HepG2 (cell line): ENCODE measurements around the gene GAREM2. TPM values are rescaled to one million over a fixed set of nuclear protein-coding genes. Genes with fewer than 3 reads are reported as not detected.

ENCODE experiments used
- ATAC-seq: fragments of 200-7000 bp; cut with Tn5 transposase; 3 replicates; pipeline ENCODE4 v1.9.1; 2020; ENCODE audit warnings: mild to moderate bottlenecking, moderate library complexity
- BruUV-seq: library from RNA; stranded (reverse); fragments of 400-500 nt; replicated peaks from 2 replicates; lab custom pipeline; 2021; lab: Mats Ljungman, UMichigan
- CTCF ChIA-PET: fragments of 300-600 bp; formaldehyde crosslinking; extraction: SDS; loops from one replicate; lab custom pipeline; 2021; ENCODE audit warnings: low total read pairs, inconsistent platforms, low intra/inter-chr PET ratio; lab: Yijun Ruan, JAX
- POLR2A ChIA-PET: fragments of 350-600 bp; sonication (Branson Sonifier 250); formaldehyde crosslinking; loops from one replicate; lab custom pipeline; 2020; ENCODE audit warnings: antibody characterized with exemption, inconsistent platforms; lab: Yijun Ruan, JAX
- DNase-seq: peaks from one replicate; pipeline ENCODE4 v3.0.0-alpha.2; 2015; ENCODE audit warnings: low spot score
- FAIRE-seq: peaks from 3 replicates; lab custom pipeline; 2011; peaks lifted over from hg19 to GRCh38; lab: Jason Lieb, UNC
- H2AFZ ChIP-seq: one replicate; pipeline ENCODE4 v1.6.1; 2011; ENCODE audit warnings: low read length, inconsistent platforms
- H3K27ac ChIP-seq: fragments of 300-600 bp; 3 replicates; pipeline ENCODE4 v1.8.0; 2011; ENCODE audit warnings: mixed run types, mild to moderate bottlenecking, mixed read lengths, low read length, inconsistent platforms; ENCODE audit not compliant: insufficient read depth; ENCODE audit errors: extremely low read length
- H3K27me3 ChIP-seq, 2 experiments: fragments of 200-600 bp in 1 of 2; 2 replicates in 1 of 2; 3 replicates in 1 of 2; pipeline versions ENCODE4 v1.6.0 to v1.8.0; 2011; ENCODE audit warnings: low read length in 2 of 2, mild to moderate bottlenecking in 2 of 2, moderate library complexity in 2 of 2, inconsistent platforms in 1 of 2; ENCODE audit not compliant: insufficient read depth in 2 of 2, control insufficient read depth in 1 of 2
- H3K36me3 ChIP-seq, 2 experiments: fragments of 200-600 bp in 1 of 2; replicated peaks in 1 of 2; 2 replicates in 1 of 2; 3 replicates in 1 of 2; pipeline versions ENCODE4 v1.5.1 to v1.8.0; 2011; ENCODE audit warnings: low read length in 2 of 2, inconsistent platforms in 1 of 2; ENCODE audit not compliant: insufficient read depth in 2 of 2, control insufficient read depth in 1 of 2
- H3K4me1 ChIP-seq: 2 replicates; pipeline ENCODE4 v1.5.1; 2012; ENCODE audit warnings: low read length, inconsistent platforms; ENCODE audit not compliant: insufficient read depth
- H3K4me2 ChIP-seq: 2 replicates; pipeline ENCODE4 v1.6.0; 2011; ENCODE audit warnings: low read depth, low read length, inconsistent platforms
- H3K4me3 ChIP-seq, 3 experiments: fragments of 200-600 bp in 1 of 3; sonication (generic), shearing (Covaris generic) in 1 of 3; replicated peaks in 1 of 3; 2 replicates each; pipeline ENCODE4 v1.5.1; 2011 to 2016; ENCODE audit warnings: low read length in 3 of 3, inconsistent platforms in 2 of 3, low read depth in 2 of 3, mild to moderate bottlenecking in 2 of 3, control low read depth in 1 of 3, mixed read lengths in 1 of 3; ENCODE audit not compliant: insufficient read depth in 1 of 3
- H3K79me2 ChIP-seq: one replicate; pipeline ENCODE4 v1.6.1; 2011; ENCODE audit warnings: low read length, inconsistent platforms; ENCODE audit not compliant: insufficient read depth
- H3K9ac ChIP-seq: 2 replicates; pipeline ENCODE4 v1.6.0; 2011; ENCODE audit warnings: mild to moderate bottlenecking, low read depth, low read length, inconsistent platforms; ENCODE audit not compliant: insufficient read depth
- H3K9me3 ChIP-seq: 2 replicates; pipeline ENCODE4 v1.5.1; 2012; ENCODE audit warnings: mild to moderate bottlenecking, low read length
- H4K20me1 ChIP-seq: 2 replicates; pipeline ENCODE4 v1.6.0; 2011; ENCODE audit warnings: inconsistent platforms, mild to moderate bottlenecking, low read length, moderate library complexity; ENCODE audit not compliant: insufficient read depth
- RFX5 ChIP-seq: IDR thresholded peaks from 2 replicates; pipeline ENCODE4 v1.6.1; 2011; ENCODE audit warnings: low read depth, low read length, improper control_type of control experiment
- SIX1 ChIP-seq: sonication (generic); formaldehyde crosslinking; IDR thresholded peaks from 2 replicates; pipeline ENCODE4 v1.4.0; 2020; ENCODE audit warnings: missing genetic modification reagents, borderline replicate concordance
- ZNF670 ChIP-seq: sonication (generic); formaldehyde crosslinking; IDR thresholded peaks from 2 replicates; pipeline ENCODE4 v1.8.0; 2022; ENCODE audit warnings: mild to moderate bottlenecking, missing genetic modification reagents, borderline replicate concordance
- ZNF839 ChIP-seq: sonication (generic); formaldehyde crosslinking; IDR thresholded peaks from 2 replicates; pipeline ENCODE4 v1.4.0; 2020; ENCODE audit warnings: missing genetic modification reagents, mild to moderate bottlenecking, borderline replicate concordance
- WGBS: methylation state at CpG from one replicate; pipeline ENCODE4 v1.1.6; 2017; ENCODE audit warnings: low lambda C conversion rate; 5-methylcytosine and 5-hydroxymethylcytosine counted together
- in situ Hi-C: cut with HindIII; loops from 2 replicates; pipeline ENCODE4 v1.10.0; 2017; ENCODE audit warnings: low pct_unique_long_range_greater_than_20kb; ENCODE audit not compliant: extremely low pct_ligation_motif_present
- intact Hi-C: fragments of 100-400 bp; cut with micrococcal nuclease; formaldehyde crosslinking; loops from one replicate; pipeline ENCODE4 v1.10.0; 2022; ENCODE audit not compliant: unreplicated experiment
- polyA plus RNA-seq, 8 experiments: library from polyadenylated mRNA; depleted of rRNA in 3 of 8; stranded (reverse) in 7 of 8; unstranded in 1 of 8; fragments of >200 nt; fragmentation: Illumina TruSeq in 4 of 8; extraction: Trizol in 4 of 8; gene quantifications; 2 replicates each; pipeline versions ENCODE4 v1.2.1 to v1.2.3, GENCODE V29; 2011 to 2016; ENCODE audit warnings: low read depth in 4 of 8, missing spikeins in 1 of 8, mixed read lengths in 1 of 8; ENCODE audit not compliant: insufficient read depth in 1 of 8
- total RNA-seq, 5 experiments: library from RNA; depleted of rRNA; stranded (reverse); fragments of >200 nt; fragmentation: Illumina TruSeq; extraction: Trizol; gene quantifications; 2 replicates each; pipeline ENCODE4 v1.2.3, GENCODE V29; 2016; ENCODE audit warnings: low read depth in 1 of 5

GAREM2 gene
- total and polyA plus RNA-seq, 2 of the 13 experiments (the other 11 are each of a cell fraction or from before 2014, with no cell fraction given): 0.29 to 0.38 TPM

- no peak for FAIRE-seq
- TF ChIP-seq ZNF839 (CRISPR knock-in tag) (no peak), RFX5 (no peak), SIX1 (CRISPR knock-in tag) (peak; percentile 49; the same call in 1 of the 2 replicates)
- Histone ChIP-seq H3K27ac (no peak overlapping the region), H3K4me3 (no peak overlapping the region), H2AFZ (no peak overlapping the region), H3K9ac (no peak overlapping the region), H3K4me1 (peaks cover 11% of the 10 kb centered on the region), H3K36me3 (peaks cover 10 to 74% of the 10 kb centered on the region in 2 experiments), H3K4me2 (no peak overlapping the region), H3K9me3 (no peaks in the 10 kb centered on the region), H3K27me3 (no peaks in the 10 kb centered on the region), H3K79me2 (no peaks in the 10 kb centered on the region), H4K20me1 (no peaks in the 10 kb centered on the region)
- in situ Hi-C loops (no loop called here), intact Hi-C loops (no loop called here)
- no peak for ATAC-seq
- no peak for DNase-seq
- CTCF ChIA-PET: no interaction called here
- POLR2A ChIA-PET: interaction anchor here (0.6 kb wide), 1 partner anchor 231 kb away, joined by 3 read pairs; no protein-coding TSS in a partner anchor
- BruUV-seq: TSS peak; percentile 2
- WGBS: 72% methylated on average over 2 of the region's 2 CpGs
These were observed 51.2 kb downstream of the GAREM2 start for GRCh38 chr2:26224095-26224494.

DNA sequence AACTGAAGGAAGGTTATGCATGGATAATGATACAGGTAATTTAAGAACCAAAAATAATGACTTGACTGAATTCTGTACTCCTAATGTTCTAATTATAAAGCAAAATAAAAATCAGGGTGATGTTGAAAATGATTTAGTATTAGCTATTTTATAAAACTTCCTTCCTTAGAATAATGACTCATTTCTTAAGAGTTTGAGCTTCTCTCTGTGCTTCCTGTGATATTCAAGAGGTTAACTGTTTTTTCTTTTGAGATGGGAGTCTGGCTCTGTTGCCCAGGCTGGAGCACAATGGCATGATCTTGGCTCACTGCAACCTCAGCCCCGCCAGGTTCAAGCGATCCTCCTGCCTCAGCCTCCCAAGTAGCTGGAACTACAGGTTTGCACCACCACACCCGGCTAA lies 56.7 kb downstream of the GAREM2 start:
- DNase-seq (no peak), FAIRE-seq (no peak), ATAC-seq (no peak)
- CTCF ChIA-PET: no interaction called here
- no peaks in the 10 kb centered on the region for H4K20me1 ChIP-seq
- no peak overlapping the region for H3K9ac ChIP-seq
- in situ Hi-C loops (no loop called here), intact Hi-C loops (no loop called here)
- H3K9me3 ChIP-seq: no peaks in the 10 kb centered on the region
- TSS peak; percentile 27 for BruUV-seq
- no peak overlapping the region for H3K4me2 ChIP-seq
- WGBS: 98% methylated on average over 3 of the region's 3 CpGs
- no peak overlapping the region for H3K27ac ChIP-seq
- peaks cover 24 to 82% of the 10 kb centered on the region in 2 experiments for H3K36me3 ChIP-seq
- H3K4me3 ChIP-seq: no peak overlapping the region
- H2AFZ ChIP-seq: no peak overlapping the region
- no peak for TF ChIP-seq ZNF670
- POLR2A ChIA-PET: no interaction called here
- H3K79me2 ChIP-seq: no peaks in the 10 kb centered on the region
- peaks cover 2% of the 10 kb centered on the region for H3K4me1 ChIP-seq
- H3K27me3 ChIP-seq: no peaks in the 10 kb centered on the region
